Measurements from ENCODE around the gene TBC1D9.
"Not testable (repeated sequence)": the region's sequence is repeated elsewhere in the genome, so short reads cannot be mapped to it uniquely, and the experiment has no call there.

Gene TBC1D9

DNA sequence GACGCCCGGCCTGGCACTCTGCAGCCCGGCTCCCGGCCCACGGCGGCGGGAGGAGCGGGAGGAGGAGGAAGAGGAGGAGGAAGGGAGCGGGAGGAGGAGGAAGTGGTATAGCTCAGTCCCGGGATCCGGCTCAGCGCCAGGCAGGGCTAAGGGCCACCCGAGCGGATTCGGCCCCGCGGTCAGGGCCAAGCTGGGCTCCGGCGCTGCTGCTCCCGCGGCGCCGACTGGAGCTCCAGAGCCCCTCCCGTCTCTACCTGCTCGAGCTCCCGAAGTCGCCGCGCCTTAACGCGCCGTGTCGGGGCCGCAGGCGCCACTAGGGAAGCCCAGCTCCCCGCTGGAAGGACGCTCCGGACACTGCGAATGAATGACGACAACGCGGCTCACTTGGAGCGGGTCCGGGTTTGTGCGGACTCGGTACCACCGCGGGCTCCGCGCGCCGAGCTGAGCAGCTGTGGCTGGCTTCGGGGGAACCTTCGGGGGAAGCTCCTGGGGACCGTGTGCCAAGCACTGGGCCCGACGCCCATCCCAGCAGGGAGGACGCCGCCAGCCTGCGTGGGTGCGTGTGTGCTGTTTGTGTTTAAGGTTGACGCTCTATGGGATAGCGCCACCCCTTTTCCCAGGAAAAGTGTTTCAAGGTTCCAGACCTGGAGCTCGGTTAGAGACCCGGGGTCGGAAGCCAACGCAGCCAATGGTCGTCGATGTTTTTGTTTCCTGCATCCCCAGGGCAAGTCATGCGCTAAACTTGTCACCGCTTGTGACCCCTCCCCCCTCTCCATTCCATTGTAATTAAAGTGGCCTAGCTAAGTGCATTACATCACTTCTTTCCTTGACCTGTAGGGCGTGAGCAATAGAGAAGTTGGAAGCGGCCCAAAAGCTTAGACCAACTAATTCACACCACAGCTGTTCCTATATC lies at the start of gene TBC1D9:
Gene TBC1D9 (minus strand): TSS at position 67 of the 913 bp plus-strand sequence. CDS start 340 bp downstream, outside the sequence.
- DNase-seq (ENCODE audit: low read depth, low spot score): no peak

- no peak for DNase-seq (ENCODE audit: low read depth, low spot score)
Measured at GRCh38 chr4:140805293-140805692, 49.1 kb upstream of the TBC1D9 start.

DNA sequence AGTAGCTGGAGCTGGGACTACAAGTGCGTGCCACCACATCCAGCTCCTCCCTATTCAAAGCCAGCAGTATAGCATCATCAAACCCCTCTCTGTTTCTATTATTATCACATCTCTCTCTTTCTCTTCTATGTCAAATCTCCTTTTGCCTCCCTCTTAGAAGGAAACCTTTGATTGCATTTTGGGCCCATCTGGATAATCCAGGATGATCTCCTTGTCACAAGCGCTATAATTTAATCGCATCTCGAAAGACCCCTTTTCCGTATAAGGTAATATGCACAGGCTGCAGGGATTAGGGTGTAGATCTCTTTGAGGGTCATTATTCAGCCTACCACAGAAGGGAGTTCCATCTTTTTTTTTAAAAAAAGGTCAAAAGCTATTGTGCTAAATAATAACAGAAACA lies 46.4 kb upstream of the TBC1D9 start:
- no peak for DNase-seq (ENCODE audit: low read depth, low spot score)

GRCh38 chr4:140800666-140801065 lies 44.5 kb upstream of the TBC1D9 start:
- no peak for DNase-seq (ENCODE audit: low read depth, low spot score)

DNA sequence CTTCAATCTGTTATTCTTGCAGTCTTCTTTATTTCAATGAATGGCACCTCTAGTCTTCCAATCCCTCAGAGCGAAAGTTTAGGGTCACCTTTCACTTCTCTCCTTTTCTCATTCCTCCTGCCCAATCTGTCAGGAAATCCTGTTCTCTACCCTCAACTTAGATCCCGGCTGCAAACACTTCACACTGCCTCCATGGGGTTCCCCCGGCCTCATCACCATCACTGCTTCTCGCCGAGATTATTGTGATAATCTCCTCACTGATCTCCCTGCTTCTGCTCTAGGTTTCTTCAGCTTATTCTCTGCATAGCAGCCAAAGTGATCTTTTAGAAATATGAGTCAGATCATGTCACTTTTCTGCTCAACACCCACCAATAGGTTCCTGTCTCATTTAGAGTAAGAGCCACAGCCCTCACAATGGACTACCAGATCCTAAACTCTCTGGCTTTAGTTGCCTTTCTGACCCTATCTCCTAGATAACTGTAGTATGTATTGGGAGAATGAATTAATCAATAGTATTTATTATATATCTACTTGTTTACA lies 43.6 kb upstream of the TBC1D9 start:
- DNase-seq (ENCODE audit: low read depth, low spot score): no peak

DNA sequence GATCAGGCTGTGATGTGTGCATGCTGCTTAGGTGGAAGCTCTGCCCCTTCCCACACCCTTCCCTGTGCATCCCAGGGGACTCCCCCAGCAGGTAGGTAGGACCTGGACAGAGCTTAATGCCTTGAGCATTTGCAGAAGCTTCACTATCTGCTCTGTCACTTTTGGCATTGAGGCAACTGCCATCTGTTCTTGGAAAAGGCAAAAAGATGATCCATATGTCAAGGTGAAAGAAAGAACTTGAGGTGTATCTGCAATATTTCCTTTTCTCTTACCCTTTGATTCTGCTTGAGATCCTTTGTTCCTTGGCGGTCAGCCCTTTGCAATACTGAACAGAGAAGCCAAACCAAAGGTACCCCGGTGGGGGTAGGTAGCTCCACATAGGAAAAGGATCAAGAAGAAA lies 37.1 kb upstream of the TBC1D9 start:
- no peak for DNase-seq (ENCODE audit: low read depth, low spot score)

GRCh38 chr4:140790765-140791164 lies 34.6 kb upstream of the TBC1D9 start:
- DNase-seq (ENCODE audit: low read depth, low spot score): no peak

- no peak for DNase-seq (ENCODE audit: low read depth, low spot score)
Measured at GRCh38 chr4:140790171-140790570, 34.0 kb upstream of the TBC1D9 start.

- DNase-seq (ENCODE audit: low read depth, low spot score): no peak
Measured at GRCh38 chr4:140789759-140790158, 33.6 kb upstream of the TBC1D9 start.

GRCh38 chr4:140782787-140783186 lies 26.6 kb upstream of the TBC1D9 start:
- DNase-seq (ENCODE audit: low read depth, low spot score): not testable (repeated sequence)

DNA sequence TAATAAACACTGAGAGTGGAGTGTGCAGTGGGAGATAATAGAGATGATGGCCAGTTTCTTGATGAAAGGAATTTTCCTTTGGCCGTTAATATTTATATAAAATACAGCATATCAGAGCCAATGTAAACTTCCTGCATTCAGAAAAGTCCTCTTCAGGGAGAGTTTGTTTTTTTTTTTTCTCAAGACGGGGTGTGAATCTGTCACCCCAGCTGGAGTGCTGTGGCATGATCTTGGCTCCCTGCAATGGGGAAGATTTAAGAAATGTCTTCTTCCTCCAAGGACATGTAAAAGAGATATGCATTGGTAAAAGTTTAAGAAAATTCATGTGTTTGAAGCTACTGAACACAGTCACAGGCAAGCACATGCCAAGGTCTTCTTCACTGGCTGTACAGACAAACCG lies 25.4 kb upstream of the TBC1D9 start:
- DNase-seq (ENCODE audit: low read depth, low spot score): no peak

DNA sequence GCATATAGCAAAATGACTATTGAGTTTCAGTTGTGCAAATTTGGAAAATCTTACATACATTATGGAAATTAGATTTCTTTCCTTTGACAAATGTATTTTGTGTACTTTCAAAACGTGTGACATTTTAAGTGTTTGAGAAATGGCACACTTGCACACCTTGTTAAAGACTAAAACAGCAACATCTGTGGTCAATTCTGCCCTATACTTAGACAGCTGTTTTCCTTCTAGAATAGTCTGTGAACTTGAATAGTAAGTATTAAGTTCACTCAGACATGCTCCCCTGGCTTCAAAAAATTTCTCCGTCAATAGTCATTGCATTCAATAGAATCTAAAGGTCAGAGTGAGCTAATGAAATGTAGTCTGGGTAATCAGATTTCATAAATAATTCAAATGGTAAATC lies 21.7 kb upstream of the TBC1D9 start:
- DNase-seq (ENCODE audit: low read depth, low spot score): no peak

- DNase-seq (ENCODE audit: low read depth, low spot score): no peak
Measured at GRCh38 chr4:140777386-140777785, 21.2 kb upstream of the TBC1D9 start.

DNA sequence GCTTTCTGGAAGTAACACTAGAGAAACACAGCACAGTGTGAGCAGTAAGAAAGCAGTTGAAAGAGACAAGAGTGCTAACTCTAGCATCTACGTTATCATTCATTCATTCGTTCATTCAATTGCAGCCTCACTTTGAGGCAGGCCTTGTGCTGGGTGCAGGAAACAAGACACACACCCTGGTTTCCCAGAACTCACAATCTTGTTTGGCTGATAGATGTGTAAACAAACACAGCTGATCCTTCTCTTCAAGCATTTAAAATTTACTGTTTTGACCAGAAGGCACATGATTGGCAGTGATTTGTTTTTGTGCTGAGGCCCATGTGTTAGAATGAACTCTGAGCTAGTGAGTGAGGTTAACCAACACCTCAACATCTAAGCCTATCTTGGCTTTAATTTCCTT lies 20.4 kb upstream of the TBC1D9 start:
- no peak for DNase-seq (ENCODE audit: low read depth, low spot score)

GRCh38 chr4:140774956-140775355 lies 18.8 kb upstream of the TBC1D9 start:
- no peak for DNase-seq (ENCODE audit: low read depth, low spot score)

DNA sequence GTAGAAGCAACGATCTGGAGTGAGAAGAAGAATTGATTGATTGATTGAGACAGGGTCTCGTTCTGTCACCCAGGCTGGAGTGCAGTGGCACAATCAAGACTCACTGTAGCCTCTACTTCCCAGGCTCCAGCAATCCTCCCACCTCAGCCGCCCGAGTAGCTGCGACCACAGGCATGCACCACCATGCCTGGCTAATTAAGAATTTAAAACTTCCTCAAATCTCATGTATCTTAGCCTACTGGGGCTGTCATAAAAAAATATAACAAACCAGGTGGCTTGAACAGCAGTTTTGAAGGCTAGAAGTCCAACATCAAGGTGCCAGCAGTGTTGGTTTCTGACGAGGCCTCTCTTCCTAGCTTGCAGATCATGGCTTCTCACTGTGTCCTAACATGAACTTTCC lies 18.3 kb upstream of the TBC1D9 start:
- no peak for DNase-seq (ENCODE audit: low read depth, low spot score)

DNA sequence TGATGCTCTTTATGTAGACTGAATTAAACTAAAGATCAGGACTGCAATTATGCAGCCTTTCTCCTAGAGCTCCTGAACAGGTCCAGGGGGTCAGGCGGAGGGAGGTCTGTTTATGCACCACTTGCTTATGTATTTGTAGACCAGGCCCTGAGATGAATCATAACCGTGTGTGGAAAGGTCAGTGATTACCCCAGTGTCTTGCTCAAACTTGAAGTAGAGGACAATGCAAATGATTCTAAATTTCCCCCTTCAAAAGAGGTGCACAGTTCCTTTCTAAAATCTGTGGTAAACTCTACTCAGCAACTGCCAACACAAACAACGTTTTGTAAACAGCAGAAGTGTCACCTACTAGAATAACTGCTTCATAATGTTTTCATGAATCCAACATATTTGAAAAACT lies 13.0 kb upstream of the TBC1D9 start:
- DNase-seq (ENCODE audit: low read depth, low spot score): no peak

- no peak for DNase-seq (ENCODE audit: low read depth, low spot score)
Measured at GRCh38 chr4:140764785-140765392, 8.7 kb upstream of the TBC1D9 start.

- DNase-seq (ENCODE audit: low read depth, low spot score): no peak
Measured at GRCh38 chr4:140762202-140762601, 6.0 kb upstream of the TBC1D9 start.

DNA sequence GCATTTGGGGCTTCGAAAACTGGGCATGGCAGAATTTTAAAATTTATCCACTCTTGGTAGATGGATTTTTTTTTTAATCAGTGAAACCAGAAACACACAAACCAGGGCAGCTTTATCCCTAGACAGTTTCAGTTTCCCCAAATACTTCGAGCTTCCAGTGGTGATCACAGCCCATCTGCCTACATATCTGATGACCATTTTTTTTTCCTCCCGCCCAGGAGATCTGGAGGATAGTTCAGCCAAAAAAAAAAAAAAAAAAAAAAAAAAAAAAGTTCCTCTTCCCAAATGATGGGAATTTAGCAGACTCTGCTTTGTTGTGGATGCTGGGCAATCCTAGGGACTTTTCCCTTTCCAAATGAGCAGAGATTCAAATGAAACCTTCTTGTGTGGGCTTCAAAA lies 1.0 kb upstream of the TBC1D9 start:
- no peak for DNase-seq (ENCODE audit: low read depth, low spot score)

GRCh38 chr4:140755774-140756318 lies 339 bp downstream of the TBC1D9 start:
- DNase-seq (ENCODE audit: low read depth, low spot score): no peak

DNA sequence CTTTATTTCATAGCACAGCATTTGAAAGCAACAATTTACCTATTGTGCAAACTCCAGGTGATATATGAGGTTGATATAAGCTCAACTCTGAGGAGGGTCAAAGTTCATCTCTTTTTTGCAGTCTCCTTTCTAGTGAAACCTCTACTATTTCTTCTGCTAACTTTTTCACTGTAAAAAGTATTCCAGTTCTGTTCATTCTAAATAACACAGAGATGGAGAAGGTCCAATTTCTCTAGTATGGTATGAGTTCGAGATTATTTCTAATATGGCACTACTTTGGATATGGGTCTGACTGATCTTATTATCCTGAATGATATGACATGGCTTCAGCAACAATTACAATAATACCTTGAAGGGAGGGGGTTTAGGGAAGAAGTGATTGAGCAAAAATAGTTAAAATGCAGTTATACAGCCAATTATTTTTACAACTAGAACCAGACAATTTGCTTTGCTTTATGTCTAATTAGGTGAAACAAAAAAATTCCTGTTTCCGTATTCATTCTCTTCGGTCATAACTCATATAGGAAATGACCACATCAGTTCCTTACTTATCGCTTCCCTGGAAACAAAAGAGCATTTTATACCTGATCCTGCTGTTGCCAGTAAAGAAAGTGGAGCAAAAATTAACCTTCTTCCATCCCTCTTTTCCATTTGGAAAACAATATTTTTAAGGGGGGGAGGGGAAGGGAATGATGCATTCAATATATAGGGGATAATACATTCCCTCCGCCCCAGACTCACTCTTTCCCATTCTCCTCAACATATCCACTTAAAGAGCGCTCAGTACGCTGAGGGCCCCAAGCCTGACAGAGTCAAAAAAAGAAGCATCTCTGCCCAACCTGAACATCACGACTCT lies 1.0 kb downstream of the TBC1D9 start:
- no peak for DNase-seq (ENCODE audit: low read depth, low spot score)

Measured in brain pericyte (primary cell).